Activated CD8-positive, alpha-beta memory T cell treated with anti-CD3 and anti-CD28 coated beads for 1 hour (primary cell): ENCODE results near the gene ITK.

Source experiments
- DNase-seq, 2 donors: peaks; one replicate each; pipeline ENCODE4 v3.0.0-alpha.2; 2020; ENCODE audit warnings: low read depth in 1 of 2; ENCODE audit errors: extremely low read depth in 1 of 2

ITK gene

GRCh38 chr5:157303667-157304327, 123.2 kb downstream of the ITK start:
- DNase-seq, result peak in 1 of 2 donors; percentile 23
